Stimulated activated CD8-positive, alpha-beta memory T cell treated with anti-CD3 and anti-CD28 coated beads, Interleukin-12 subunit alpha, Interleukin-12 subunit beta, amount 100 ng/mL, for 24 hours (primary cell): ENCODE measurements around the gene EGLN3.

Experiments used
- DNase-seq: peaks from one replicate; pipeline ENCODE4 v3.0.0-alpha.2; 2020; ENCODE audit errors: extremely low read depth

Gene EGLN3

DNA sequence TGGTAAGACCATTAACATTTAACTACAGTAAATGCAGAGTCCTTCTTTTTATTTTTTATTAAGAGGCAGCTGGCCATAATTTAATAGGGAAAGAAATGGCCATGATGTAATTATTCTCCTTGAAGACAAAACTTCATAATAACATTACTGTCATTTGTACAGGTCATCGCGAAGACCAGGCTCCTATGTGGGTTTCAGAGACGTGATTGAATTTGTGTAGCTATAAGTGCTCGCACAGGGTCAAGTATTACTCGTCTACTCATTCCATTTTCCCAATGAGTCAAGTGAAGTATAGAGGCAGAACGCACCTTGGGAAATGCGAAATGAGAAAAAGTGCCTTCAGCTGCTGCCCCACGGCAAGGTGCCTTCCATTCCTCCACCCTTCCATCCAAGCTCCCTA is 40.4 kb downstream of the EGLN3 start:
- DNase-seq: no peak

DNA sequence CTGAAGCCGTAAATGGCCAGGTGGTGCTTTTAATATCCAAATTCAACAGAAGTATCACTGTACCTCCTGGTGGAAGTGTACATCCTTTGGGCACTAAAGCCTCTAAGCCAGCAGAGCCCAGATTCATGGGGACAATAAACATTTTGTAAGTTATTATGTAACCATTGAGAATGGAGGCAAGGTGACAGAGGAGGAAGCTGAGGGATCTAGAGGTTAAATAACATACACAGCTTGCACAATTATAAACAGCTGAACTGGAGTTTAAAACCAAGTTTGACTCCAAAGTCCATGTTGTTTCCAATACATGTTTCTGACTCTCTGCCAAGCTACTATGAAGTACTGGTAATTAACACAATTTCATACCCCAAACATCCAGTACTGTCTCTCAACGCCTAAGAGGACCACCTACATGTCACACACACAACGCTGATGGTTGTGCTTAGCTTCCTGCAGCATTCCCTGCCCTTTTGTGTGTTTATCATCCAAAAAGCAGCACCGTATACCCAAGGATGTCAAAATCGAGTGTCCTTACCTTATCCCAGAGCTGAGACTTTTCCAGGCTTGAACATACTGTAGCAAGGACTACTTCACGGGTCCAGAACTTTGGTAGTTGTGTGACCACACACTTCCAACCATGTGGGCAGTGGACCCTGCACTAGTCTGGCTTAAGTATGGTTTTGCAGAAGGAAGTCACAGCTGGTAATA is 41.3 kb downstream of the EGLN3 start:
- DNase-seq: no peak

DNA sequence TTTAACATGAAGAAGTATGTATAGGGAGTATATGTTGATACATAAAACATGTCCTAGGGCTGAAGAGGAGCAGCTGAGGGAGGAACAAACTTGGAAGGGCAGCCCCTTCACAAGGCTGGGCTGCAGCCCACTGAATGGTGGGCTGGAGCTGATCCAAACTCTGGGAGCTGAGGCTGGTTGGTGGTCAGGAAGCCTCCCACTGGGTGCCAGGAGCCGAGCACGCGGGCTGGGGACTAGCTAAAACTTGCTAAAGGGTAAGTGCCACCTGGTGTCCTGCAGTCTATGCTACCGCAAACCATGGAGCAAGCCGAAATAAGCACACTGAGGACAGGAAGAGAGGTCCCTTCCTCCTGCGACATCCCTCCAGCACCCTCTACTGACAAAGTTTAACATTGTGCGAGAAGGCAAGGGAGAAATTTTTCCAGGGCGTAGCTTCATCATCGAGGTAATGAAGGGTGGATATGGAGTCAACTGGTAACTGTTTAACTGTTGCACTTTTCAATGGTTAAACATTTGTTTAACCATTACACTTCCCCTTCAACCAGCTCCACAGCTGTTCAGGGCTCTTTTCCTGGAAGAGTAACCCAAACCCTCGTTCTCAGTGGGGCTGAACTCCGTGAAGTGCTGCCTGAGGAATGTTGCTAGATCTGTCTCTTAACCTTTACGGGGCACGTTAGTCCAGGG is 42.2 kb downstream of the EGLN3 start:
- no peak for DNase-seq

DNA sequence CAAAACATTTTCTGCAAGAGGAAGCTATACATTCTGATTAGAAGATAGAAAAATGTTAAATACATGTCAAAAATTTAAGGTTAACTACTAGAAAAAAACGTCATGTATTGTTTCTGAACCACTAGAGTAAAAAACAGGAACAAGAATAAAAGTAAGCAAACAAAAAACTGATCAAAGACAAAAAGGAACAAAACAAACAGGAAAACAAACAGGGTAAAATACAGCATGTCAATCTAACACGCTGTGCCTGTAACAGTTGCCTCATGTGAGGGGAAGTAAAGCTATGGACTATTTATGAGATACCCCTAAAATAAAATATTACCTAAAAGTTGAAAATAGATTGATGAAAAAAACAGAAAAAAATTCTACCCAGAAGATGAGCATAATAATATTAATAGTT is 43.9 kb downstream of the EGLN3 start:
- DNase-seq: no peak

DNA sequence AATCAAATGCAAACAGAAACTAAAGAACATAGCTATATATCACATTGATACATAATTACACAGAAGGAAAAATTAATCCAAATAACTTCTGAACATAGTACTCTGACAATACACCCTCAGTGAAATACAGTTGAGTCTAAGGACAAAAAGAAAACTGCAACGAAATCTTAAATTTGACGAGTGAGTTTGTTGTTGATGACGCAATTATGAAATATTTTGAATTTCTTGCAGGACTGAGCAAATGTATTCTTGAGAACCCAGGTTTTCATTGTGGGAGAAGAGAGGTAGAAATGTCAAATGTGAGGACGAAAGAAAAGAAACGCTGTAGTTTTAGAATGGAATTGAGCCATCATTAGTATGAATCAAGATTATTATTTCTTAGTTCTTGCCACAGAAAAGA is 46.3 kb downstream of the EGLN3 start:
- no peak for DNase-seq

DNA sequence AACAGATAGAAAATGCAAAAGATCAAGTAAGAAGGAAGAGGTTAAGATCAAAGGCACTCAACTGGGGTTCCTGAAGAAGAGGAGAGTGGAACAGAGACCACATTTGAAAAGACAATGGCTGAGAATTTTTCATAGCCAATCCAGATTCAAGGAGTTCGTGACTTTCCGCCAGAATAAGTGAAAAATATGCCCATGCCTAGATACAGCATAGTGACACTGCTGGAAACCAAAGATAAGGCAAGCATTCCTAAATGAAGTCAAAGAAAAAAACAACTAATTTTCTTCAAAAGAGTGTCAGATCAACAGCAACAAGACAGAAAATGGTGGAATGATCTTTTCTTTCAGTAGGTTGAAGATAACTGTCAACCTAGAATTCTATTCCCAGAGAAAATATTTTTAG is 47.5 kb downstream of the EGLN3 start:
- DNase-seq: no peak

DNA sequence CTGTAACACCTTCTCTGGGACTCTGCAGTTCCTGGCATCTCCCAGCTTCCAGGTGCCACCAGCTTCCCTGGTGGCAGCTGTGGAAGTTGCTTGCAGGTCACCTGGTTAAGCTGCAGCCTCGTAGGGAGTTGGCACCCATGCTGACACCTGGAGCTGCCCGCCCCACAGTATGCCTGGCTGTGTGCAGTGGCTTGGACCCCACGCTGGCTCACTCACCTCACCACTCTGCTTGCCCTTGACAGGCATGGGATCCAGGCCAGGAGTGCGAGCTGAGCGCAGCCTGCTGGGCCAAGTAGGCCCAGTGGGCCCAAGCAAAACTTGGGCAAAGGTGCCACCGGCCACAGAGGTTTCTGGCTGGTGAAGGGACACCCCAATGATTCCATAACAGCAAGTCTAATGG is 48.5 kb downstream of the EGLN3 start:
- DNase-seq: no peak

DNA sequence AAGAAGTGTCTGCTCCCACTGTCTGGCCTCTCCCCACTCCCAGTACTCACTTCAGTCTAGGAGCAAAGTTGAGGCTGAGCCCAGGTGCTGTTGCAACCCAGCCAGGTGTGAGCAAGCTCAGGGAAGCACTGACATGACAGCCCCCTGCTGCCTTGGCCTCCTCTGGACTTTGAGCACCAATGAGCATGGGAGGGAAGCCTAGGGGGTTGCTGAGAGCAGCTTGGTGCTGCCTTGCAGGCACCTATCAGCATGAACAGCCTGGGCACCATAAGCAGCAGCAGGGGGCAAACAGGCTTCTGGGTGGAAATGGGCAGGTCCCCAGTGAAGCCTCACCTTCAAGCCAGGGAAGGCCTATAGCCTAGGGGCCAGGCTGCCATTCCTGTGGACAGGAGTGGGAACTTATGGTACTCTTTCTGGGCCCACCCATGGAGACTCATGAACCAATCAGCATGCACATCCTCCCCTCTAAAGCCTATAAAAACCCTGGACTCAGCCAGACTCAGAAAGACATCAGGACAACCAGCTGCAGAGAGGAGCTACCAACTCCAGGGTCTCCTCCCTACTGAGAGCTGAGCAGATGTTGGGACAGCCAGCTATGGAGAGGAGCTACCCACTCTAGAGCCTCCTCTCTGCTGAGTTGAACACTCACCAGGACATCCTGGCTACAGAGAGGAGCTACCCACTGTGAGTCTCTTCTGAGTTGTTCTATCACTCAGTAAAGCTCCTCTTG is 49.3 kb downstream of the EGLN3 start:
- no peak for DNase-seq

DNA sequence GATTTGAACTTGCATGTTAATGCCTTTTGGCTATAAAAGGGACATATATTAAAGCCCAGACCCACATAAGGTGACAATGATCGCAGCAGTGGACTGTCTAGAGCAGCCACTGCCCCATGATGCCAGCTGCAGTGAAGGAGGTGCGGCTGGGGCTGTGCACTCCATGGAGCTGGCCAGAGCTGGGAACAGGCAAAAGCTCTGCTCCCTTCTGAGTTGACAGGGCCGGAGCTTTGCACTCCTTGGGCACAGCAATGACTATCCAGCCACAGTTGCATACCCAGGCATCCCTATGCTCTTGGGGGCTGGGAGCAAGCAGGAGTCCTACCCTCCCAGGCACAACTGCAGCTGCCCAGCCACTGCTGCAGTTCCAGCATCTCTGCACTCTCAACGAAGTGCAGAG is 50.2 kb downstream of the EGLN3 start:
- DNase-seq: no peak

DNA sequence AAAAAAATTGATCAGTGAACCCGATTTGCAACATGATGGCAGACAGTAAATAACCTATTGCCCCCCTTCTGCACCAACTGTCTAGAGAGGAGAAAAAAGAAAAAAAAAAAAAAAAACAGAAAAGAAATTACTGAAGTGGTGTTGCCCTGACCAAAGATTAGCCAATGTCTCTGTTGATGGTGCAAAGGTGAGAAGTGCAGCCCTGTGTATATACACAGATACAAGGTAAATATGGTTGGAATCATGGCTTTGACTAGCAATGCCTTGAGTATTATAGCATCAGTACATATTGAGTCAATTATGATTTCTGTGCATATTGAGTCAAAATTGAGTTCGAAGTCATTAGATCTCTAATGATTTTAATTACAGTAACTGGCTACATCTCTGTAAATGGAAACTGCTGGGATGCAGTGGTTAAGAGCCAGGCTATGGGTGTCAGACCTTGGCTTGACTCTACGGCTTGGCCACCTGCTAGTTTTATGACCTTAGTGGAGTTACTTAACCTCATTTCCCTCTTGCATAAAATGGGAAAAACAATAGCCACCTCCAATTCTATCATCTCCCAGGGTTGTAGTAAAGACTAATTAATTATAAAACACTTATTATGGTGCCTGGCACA is 51.0 kb downstream of the EGLN3 start:
- DNase-seq: no peak

DNA sequence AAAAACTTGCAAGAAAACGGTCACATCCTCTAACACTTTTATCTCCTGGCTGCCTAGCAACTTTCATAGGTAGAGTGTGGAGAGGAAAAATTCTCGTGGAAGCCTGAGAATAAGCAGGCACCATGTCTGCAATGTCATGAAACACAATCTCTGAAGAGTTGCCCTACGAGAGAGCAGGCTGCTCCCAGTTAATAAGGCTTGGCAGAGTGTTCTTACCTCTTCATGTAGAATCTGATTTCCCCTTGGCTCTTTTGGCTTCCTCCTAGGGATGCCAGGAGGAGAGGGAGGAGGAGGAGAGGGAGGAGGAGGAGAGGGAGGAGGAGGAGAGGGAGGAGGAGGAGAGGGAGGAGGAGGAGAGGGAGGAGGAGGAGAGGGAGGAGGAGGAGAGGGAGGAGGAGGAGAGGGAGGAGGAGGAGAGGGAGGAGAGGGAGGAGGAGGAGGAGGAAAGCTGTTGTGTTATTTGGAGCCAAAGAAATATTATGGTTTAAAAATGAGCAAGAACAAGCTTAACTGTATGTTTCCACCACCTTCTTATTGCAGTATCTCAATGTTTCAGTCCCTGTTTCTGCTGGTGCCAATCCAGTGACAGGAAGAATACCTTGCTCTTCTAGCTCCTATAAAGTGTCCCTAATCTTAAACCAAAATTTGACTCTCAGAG is 52.9 kb downstream of the EGLN3 start:
- no peak for DNase-seq

DNA sequence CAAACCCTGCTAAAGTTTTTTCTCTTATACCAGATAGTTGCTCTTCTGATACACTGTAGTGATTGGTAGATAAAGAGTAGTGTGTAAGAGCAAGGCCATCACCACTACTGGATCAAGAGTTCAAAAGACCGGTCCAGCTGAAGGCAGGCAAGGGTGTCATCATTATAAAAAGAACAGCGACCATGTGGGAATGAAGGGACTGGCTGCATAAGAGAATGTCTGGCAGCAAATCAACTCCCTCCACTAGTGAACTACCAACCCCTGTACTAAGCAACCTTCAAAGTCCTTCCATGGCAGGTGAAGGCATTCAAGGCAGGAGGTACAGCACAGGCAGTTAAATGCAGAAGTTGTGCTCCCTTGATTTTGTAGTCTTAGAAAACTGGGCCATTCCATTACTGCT is 53.5 kb downstream of the EGLN3 start:
- DNase-seq: no peak

DNA sequence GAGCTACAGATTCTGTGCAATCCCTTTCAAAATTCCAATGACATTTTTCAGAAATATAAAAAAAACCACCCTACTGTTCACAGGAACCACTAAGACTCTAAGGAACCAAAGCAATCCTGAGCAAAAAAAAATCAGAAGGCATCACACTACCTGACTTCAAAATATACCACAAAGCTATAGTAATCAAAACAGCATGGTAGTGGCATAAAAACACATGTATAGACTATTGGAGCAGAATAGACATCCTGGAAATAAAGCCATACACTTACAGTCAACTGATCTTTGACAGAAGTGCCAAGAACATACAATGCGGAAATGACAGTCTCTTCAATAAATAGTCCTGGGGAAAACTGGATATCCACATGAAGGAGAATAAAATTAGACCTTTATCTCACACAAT is 56.5 kb downstream of the EGLN3 start:
- DNase-seq: no peak

DNA sequence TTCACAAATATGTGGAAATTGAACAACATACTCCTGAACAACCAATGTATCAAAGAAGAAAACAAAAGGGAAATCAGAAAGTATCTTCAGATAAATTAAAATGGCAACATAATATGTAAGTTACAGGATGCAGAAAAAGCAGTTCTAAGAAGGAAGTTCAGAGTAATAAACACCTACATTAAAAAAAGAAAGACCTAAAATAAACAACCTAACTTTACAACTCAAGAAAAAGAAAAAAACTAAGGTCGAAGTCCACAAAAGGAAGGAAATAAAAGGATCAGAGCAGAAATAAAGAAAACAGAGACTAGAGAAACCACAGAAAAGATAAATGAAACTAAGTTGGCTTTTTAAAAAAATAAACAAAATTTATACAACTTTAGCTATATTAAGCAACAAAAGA is 59.2 kb downstream of the EGLN3 start:
- no peak for DNase-seq

DNA sequence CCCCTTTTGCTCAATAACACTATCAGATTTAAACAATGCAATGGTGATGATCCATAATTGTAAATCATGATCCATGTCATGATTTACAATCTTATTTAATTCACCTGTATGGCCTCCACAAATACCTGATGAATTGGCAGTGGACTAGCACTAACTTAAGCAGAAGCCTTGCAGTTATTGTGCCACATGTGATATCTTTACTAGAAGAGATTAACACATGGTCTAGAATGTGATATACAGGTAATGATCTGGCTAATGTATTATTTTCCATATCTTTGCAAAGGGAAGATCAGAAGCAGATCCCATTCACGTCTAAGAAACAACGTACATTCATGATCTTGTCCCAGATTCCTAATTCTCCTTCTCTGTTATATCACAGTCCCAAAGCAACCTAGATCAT is 66.0 kb downstream of the EGLN3 start:
- DNase-seq: no peak

DNA sequence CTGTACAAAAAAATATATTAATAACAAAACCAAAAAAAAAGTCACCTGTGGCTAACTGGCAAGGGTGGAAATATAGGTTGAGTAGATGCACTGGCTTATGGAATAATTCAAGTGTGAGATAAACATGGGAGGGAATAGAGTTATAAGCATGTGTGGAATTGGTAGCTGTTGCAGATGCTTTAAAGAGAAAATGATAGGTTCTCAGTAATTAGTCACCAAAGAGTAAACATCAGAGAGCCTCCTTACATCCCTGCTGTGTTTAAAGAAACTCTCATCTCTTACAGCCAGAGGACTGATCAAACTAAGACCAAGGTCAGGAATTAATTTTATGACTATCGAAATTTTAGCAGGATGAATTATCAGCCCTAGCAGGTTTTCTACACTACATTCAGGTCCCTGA is 70.5 kb downstream of the EGLN3 start:
- no peak for DNase-seq

DNA sequence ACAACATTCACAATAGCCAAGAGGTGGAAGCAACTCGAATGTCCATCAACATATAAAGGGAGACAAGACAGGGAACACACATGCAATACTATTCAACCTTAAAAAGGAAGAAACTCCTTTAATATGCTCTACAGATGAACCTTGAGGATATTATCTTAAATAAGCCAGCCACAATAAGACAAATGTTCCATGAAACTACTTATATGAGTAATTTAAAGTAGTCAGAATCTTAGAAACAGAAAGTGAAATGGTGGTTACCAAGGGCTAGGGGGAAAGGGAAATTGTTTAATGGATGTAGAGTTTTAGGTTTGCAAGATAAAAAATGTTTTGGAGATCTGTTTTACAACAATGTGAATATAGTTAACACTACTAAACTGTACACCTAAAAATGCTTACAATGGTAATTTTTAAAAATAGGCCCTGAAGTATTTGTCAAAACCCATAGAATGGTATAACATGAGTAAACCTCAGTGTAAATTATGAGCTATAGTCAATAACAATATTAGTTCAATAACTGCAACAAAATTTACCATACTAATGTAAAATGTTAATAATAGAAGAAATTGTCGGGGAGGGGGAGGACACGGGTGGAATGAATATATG is 71.1 kb downstream of the EGLN3 start:
- DNase-seq: no peak

DNA sequence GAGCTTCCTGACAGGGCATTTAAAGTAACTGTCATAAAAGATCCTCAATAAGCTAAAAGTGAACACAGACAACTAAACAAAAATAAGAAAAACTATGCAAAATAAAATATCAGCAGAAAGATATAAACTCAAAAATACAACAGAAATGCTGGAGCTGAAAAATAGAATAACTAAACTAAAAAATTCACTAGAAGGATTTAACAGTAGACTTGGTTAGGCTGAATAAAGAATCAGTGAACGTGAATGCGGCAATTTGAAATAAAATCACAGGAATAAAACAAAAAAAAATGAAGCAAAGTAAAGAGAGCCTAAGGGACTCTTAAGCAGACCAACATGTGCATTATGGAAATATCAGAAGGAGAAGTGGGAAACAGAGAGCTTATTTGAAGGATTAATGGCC is 74.6 kb downstream of the EGLN3 start:
- DNase-seq: no peak
